ENCODE results near the gene PRRT4.

GRCh38 chr7:128363261-128363721 lies 1.8 kb upstream of the PRRT4 start:
- TF ChIP-seq, protein P1, sequence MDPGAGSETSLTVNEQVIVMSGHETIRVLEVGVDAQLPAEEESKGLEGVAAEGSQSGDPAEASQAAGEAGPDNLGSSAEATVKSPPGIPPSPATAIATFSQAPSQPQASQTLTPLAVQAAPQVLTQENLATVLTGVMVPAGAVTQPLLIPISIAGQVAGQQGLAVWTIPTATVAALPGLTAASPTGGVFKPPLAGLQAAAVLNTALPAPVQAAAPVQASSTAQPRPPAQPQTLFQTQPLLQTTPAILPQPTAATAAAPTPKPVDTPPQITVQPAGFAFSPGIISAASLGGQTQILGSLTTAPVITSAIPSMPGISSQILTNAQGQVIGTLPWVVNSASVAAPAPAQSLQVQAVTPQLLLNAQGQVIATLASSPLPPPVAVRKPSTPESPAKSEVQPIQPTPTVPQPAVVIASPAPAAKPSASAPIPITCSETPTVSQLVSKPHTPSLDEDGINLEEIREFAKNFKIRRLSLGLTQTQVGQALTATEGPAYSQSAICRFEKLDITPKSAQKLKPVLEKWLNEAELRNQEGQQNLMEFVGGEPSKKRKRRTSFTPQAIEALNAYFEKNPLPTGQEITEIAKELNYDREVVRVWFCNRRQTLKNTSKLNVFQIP (CRISPR knock-in tag; IDR thresholded peaks at IDR 0.05; ENCODE audit: borderline replicate concordance, low read depth) = no peak
- no peak for TF ChIP-seq CSDC2 (CRISPR knock-in tag; IDR thresholded peaks at IDR 0.05)
- TF ChIP-seq OSR1 (CRISPR knock-in tag; IDR thresholded peaks at IDR 0.05) = no peak
- TF ChIP-seq ARNTL (CRISPR knock-in tag; IDR thresholded peaks at IDR 0.05; ENCODE audit: borderline replicate concordance, low read depth) = no peak
- no peak for TF ChIP-seq PATZ1 (CRISPR knock-in tag; IDR thresholded peaks at IDR 0.05; ENCODE audit: borderline replicate concordance)

All from SK-N-SH treated with all-trans-retinoic acid at 6 μM for 48 hours (cell line).